ENCODE data around the gene CCDC28B. TPM values are rescaled to one million over a fixed set of nuclear protein-coding genes. Genes with fewer than 3 reads are reported as not detected.
A peak's percentile ranks its signal among the peaks of the same experiment; 100 is the strongest.

The CCDC28B gene
- total and polyA plus RNA-seq, 4 donors = 4.4 to 12.5 (median 5.7) TPM

- H3K9me3 ChIP-seq (ENCODE audit: control insufficient read depth in 4 of 4, insufficient read depth in 3 of 4, low read length in 3 of 4) = no peaks in the 10 kb centered on the region
- ATAC-seq (ENCODE audit: insufficient read depth, low FRiP score) = no peak
- no peak overlapping the region for H3K9ac ChIP-seq (ENCODE audit: insufficient read depth in 1 of 2, low read length in 2 of 2)
- TF ChIP-seq CTCF (IDR thresholded peaks at IDR 0.05; ENCODE audit: control extremely low read depth, extremely low read depth) = no peak
- no peak overlapping the region for H3K4me3 ChIP-seq
- H3K27ac ChIP-seq (ENCODE audit: low read depth in 1 of 2, low read length in 1 of 2) = peak overlapping the region; percentile 29 to 82
- DNase-seq = peak in 2 of 3 donors; percentile 59 to 71
- no peaks in the 10 kb centered on the region for H3K36me3 ChIP-seq (ENCODE audit: control insufficient read depth in 4 of 4, insufficient read depth in 4 of 4, low read length in 4 of 4)
- 18 to 47% methylated on average over 9 of the region's 9 CpGs for WGBS, 2 donors
- peaks cover 0 to 22% (median 2%) of the 10 kb centered on the region in 5 donors for H3K4me1 ChIP-seq (ENCODE audit: control insufficient read depth in 5 of 5, insufficient read depth in 5 of 5, low read length in 5 of 5)
- H3K27me3 ChIP-seq (ENCODE audit: control insufficient read depth in 3 of 3, insufficient read depth in 3 of 3, low read length in 2 of 3) = no peaks in the 10 kb centered on the region
Measured at GRCh38 chr1:32249831-32250525, 49.6 kb downstream of the CCDC28B start.

GRCh38 chr1:32250893-32251716 lies 50.7 kb downstream of the CCDC28B start, which contains the start of gene LCK:
TSS of gene LCK (plus strand) at chr1:32251265. CDS start at chr1:32274330, 23,065 bp downstream.
- no peaks in the 10 kb centered on the region for H3K9me3 ChIP-seq (ENCODE audit: control insufficient read depth in 4 of 4, insufficient read depth in 3 of 4, low read length in 3 of 4)
- 63 to 70% methylated on average over 25 of the region's 25 CpGs for WGBS, 2 donors
- peak within 1 kb of the TSS; percentile 29 to 82 for H3K27ac ChIP-seq (ENCODE audit: low read depth in 1 of 2, low read length in 1 of 2)
- H3K36me3 ChIP-seq (ENCODE audit: control insufficient read depth in 4 of 4, insufficient read depth in 4 of 4, low read length in 4 of 4) = no peaks in the 10 kb centered on the region
- peaks cover 0 to 22% (median 2%) of the 10 kb centered on the region in 5 donors for H3K4me1 ChIP-seq (ENCODE audit: control insufficient read depth in 5 of 5, insufficient read depth in 5 of 5, low read length in 5 of 5)
- TF ChIP-seq CTCF (IDR thresholded peaks at IDR 0.05; ENCODE audit: control extremely low read depth, extremely low read depth) = no peak
- no peak within 1 kb of the TSS for H3K4me3 ChIP-seq
- ATAC-seq (ENCODE audit: insufficient read depth, low FRiP score) (no peak), DNase-seq (no peak)
- H3K9ac ChIP-seq (ENCODE audit: insufficient read depth in 1 of 2, low read length in 2 of 2) = no peak within 1 kb of the TSS
- H3K27me3 ChIP-seq (ENCODE audit: control insufficient read depth in 3 of 3, insufficient read depth in 3 of 3, low read length in 2 of 3) = no peaks in the 10 kb centered on the region

Other genes with a start within 250 kb of the CCDC28B start
- gene KHDRBS1, start 186.7 kb upstream of the CCDC28B start, total RNA-seq = 100 to 1,000 TPM; 104 to 138 TPM
- 10 to 100 TPM; 51.7 to 60.6 TPM for gene KHDRBS1, start 186.7 kb upstream of the CCDC28B start, polyA plus RNA-seq
- 10 to 100 TPM in 1 of 2 donors, 1 to 10 TPM in 1; 7.6 to 23.8 TPM for gene TMEM39B, start 127.7 kb upstream of the CCDC28B start, total RNA-seq
- gene TMEM39B, start 127.7 kb upstream of the CCDC28B start, polyA plus RNA-seq = 10 to 100 TPM; 12.3 to 14.8 TPM
- gene KPNA6, start 92.5 kb upstream of the CCDC28B start, total RNA-seq = 10 to 100 TPM; 35.1 to 54.0 TPM
- gene KPNA6, start 92.5 kb upstream of the CCDC28B start, polyA plus RNA-seq = 10 to 100 TPM in 1 of 2 donors, 1 to 10 TPM in 1; 7.9 to 11.3 TPM
- gene TXLNA, start 20.9 kb upstream of the CCDC28B start, total RNA-seq = 10 to 100 TPM; 39.1 to 55.6 TPM
- 10 to 100 TPM; 22.2 to 22.8 TPM for gene TXLNA, start 20.9 kb upstream of the CCDC28B start, polyA plus RNA-seq
- gene IQCC, start 5.1 kb downstream of the CCDC28B start, total RNA-seq = 1 to 10 TPM; 2.4 to 3.8 TPM
- 1 to 10 TPM; 1.6 to 2.5 TPM for gene IQCC, start 5.1 kb downstream of the CCDC28B start, polyA plus RNA-seq
- gene DCDC2B, start 8.5 kb downstream of the CCDC28B start, total RNA-seq = 1 to 10 TPM; 7.2 to 10.0 TPM
- gene DCDC2B, start 8.5 kb downstream of the CCDC28B start, polyA plus RNA-seq = 1 to 10 TPM; 3.5 to 4.3 TPM
- gene TMEM234, start 21.8 kb downstream of the CCDC28B start, total RNA-seq = 10 to 100 TPM; 29.8 to 30.2 TPM
- gene TMEM234, start 21.8 kb downstream of the CCDC28B start, polyA plus RNA-seq = 10 to 100 TPM; 17.1 to 17.5 TPM
- 100 to 1,000 TPM in 1 of 2 donors, 10 to 100 TPM in 1; 81.0 to 153 TPM for gene EIF3I, start 21.8 kb downstream of the CCDC28B start, total RNA-seq
- gene EIF3I, start 21.8 kb downstream of the CCDC28B start, polyA plus RNA-seq = 100 to 1,000 TPM; 218 to 255 TPM
- 1 to 10 TPM; 2.6 to 5.4 TPM for gene FAM167B, start 46.6 kb downstream of the CCDC28B start, total RNA-seq
- 10 to 100 TPM in 1 of 2 donors, 1 to 10 TPM in 1; 5.9 to 30.5 TPM for gene FAM167B, start 46.6 kb downstream of the CCDC28B start, polyA plus RNA-seq
- gene LCK, start 50.7 kb downstream of the CCDC28B start, total RNA-seq = 1 to 10 TPM; 3.5 to 8.9 TPM
- gene LCK, start 50.7 kb downstream of the CCDC28B start, polyA plus RNA-seq = 1 to 10 TPM; 2.4 to 5.0 TPM
- 10 to 100 TPM; 66.2 to 90.4 TPM for gene HDAC1, start 91.5 kb downstream of the CCDC28B start, total RNA-seq
- 10 to 100 TPM; 47.3 to 78.8 TPM for gene HDAC1, start 91.5 kb downstream of the CCDC28B start, polyA plus RNA-seq
- gene MARCKSL1, start 135.6 kb downstream of the CCDC28B start, total RNA-seq = 10 to 100 TPM; 37.9 to 78.4 TPM
- 10 to 100 TPM; 28.4 to 41.2 TPM for gene MARCKSL1, start 135.6 kb downstream of the CCDC28B start, polyA plus RNA-seq
- 1 to 10 TPM; 2.2 to 7.0 TPM for gene FAM229A, start 161.9 kb downstream of the CCDC28B start, total RNA-seq
- 1 to 10 TPM; 3.2 to 7.2 TPM for gene FAM229A, start 161.9 kb downstream of the CCDC28B start, polyA plus RNA-seq
- 1 to 10 TPM in 1 of 2 donors, under 1 TPM in 1; 0.46 to 1.4 TPM for gene TSSK3, start 161.9 kb downstream of the CCDC28B start, total RNA-seq
- gene TSSK3, start 161.9 kb downstream of the CCDC28B start, polyA plus RNA-seq = 1 to 10 TPM in 1 of 2 donors, under 1 TPM in 1; 0.37 to 1.0 TPM
- gene BSDC1, start 193.8 kb downstream of the CCDC28B start, total RNA-seq = 10 to 100 TPM; 58.7 to 80.5 TPM
- gene BSDC1, start 193.8 kb downstream of the CCDC28B start, polyA plus RNA-seq = 10 to 100 TPM; 32.8 to 38.0 TPM

Measured in lung (tissue), 12 donors.